CD8-positive, alpha-beta memory T cell (primary cell): ENCODE results near the gene VPS51. TPM values are rescaled to one million over a fixed set of nuclear protein-coding genes. Genes with fewer than 3 reads are reported as not detected.

Source experiments
- CTCF ChIA-PET: fragments of 350-600 bp; sonication (Branson Sonifier 250); formaldehyde crosslinking; loops from one replicate; lab custom pipeline; 2021; ENCODE audit warnings: antibody characterized with exemption; lab: Charles Lee
- POLR2A ChIA-PET: fragments of 350-600 bp; sonication (Branson Sonifier 250); formaldehyde crosslinking; loops from one replicate; lab custom pipeline; 2021; ENCODE audit warnings: antibody characterized with exemption; lab: Charles Lee
- DNase-seq, 5 donors: peaks; one replicate each; pipeline versions ENCODE4 v3.0.0 to v3.0.0-alpha.2; 2020 to 2022; ENCODE audit warnings: mixed read lengths in 1 of 5
- H3K27ac ChIP-seq: one replicate; pipeline ENCODE4 v1.7.0; 2013; ENCODE audit warnings: low read depth, mild to moderate bottlenecking, low read length, moderate library complexity
- H3K27me3 ChIP-seq: 2 replicates; pipeline ENCODE4 v1.7.0; 2013; ENCODE audit warnings: low read length, mild to moderate bottlenecking; ENCODE audit not compliant: insufficient read depth, poor library complexity, severe bottlenecking
- H3K36me3 ChIP-seq: 2 replicates; pipeline ENCODE4 v1.7.0; 2013; ENCODE audit warnings: mild to moderate bottlenecking, low read length, moderate library complexity; ENCODE audit not compliant: insufficient read depth
- H3K4me1 ChIP-seq: 2 replicates; pipeline ENCODE4 v1.7.0; 2013; ENCODE audit warnings: mild to moderate bottlenecking, low read length, moderate library complexity; ENCODE audit not compliant: insufficient read depth
- H3K4me3 ChIP-seq: 2 replicates; pipeline ENCODE4 v1.7.0; 2013; ENCODE audit warnings: mild to moderate bottlenecking, low read length
- H3K9me3 ChIP-seq: 2 replicates; pipeline ENCODE4 v1.7.0; 2013; ENCODE audit warnings: mild to moderate bottlenecking, low read length
- H3K27ac Mint-ChIP-seq, 8 donors: one replicate each; pipeline ENCODE4 v1.8.0; 2020 to 2021; ENCODE audit warnings: mixed read lengths in 8 of 8, mild to moderate bottlenecking in 6 of 8, inconsistent platforms in 3 of 8, moderate library complexity in 3 of 8
- H3K27me3 Mint-ChIP-seq, 2 donors: one replicate each; pipeline ENCODE4 v1.8.0; 2020 to 2021; ENCODE audit warnings: mixed read lengths in 2 of 2, mild to moderate bottlenecking in 1 of 2, moderate library complexity in 1 of 2
- H3K36me3 Mint-ChIP-seq, 3 donors: one replicate each; pipeline ENCODE4 v1.8.0; 2020 to 2021; ENCODE audit warnings: mixed read lengths in 3 of 3, inconsistent platforms in 1 of 3, mild to moderate bottlenecking in 1 of 3
- H3K4me1 Mint-ChIP-seq, 3 donors: one replicate each; pipeline ENCODE4 v1.8.0; 2020 to 2021; ENCODE audit warnings: mixed read lengths in 3 of 3, inconsistent platforms in 1 of 3, mild to moderate bottlenecking in 1 of 3
- H3K4me3 Mint-ChIP-seq, 7 donors: one replicate each; pipeline ENCODE4 v1.8.0; 2020 to 2021; ENCODE audit warnings: mixed read lengths in 7 of 7, mild to moderate bottlenecking in 6 of 7, moderate library complexity in 4 of 7, inconsistent platforms in 2 of 7
- H3K9me3 Mint-ChIP-seq, 5 donors: one replicate each; pipeline ENCODE4 v1.8.0; 2020 to 2022; ENCODE audit warnings: mixed read lengths in 5 of 5, mild to moderate bottlenecking in 3 of 5, moderate library complexity in 2 of 5, inconsistent platforms in 1 of 5
- polyA plus RNA-seq: library from polyadenylated mRNA; unstranded; fragments of 300-500 nt; fragmentation: Illumina TruSeq; gene quantifications from one replicate; pipeline ENCODE4 v1.2.3, GENCODE V29; 2021
- total RNA-seq, 2 experiments: library from RNA; stranded (reverse); gene quantifications; one replicate each; pipeline ENCODE4 v1.2.3, GENCODE V29; 2021

The VPS51 gene
- total and polyA plus RNA-seq, 3 experiments from 2014 or later: 99.1 to 131 (median 120) TPM

DNA sequence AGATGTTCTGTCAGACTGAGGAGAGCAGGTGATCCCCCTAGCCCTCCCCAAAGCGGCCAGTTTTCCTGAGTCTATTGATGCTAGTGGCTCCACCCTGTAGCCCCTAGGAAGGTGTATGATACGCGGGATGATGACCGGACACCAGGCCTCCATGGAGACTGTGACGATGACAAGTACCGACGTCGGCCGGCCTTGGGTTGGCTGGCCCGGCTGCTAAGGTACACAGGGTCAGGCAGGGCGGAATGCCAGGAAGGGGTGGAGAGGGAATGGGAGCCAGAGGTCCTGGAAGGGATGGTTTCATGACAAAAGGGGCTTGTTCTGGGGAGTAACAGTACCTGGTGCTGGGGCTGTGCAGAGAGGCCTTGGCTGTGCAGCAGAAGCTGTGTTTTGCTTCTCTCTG, 8.8 kb upstream of the VPS51 start:
- ChIA-PET POLR2A (no interaction called here), CTCF (interaction anchor here (0.6 to 2.0 kb wide), 2 partner anchors 35 to 36 kb away, joined by 3 to 5 read pairs; partner anchors contain the start of genes FAU and MRPL49)
- Histone ChIP-seq H3K27ac (no peak overlapping the region), H3K27me3 (no peaks in the 10 kb centered on the region), H3K9me3 (no peaks in the 10 kb centered on the region), H3K36me3 (peaks cover 13% of the 10 kb centered on the region), H3K4me1 (peaks cover 26% of the 10 kb centered on the region), H3K4me3 (no peak overlapping the region)
- Mint-ChIP-seq H3K4me3 (no peak overlapping the region), H3K4me1 (peaks cover 23 to 32% (median 28%) of the 10 kb centered on the region in 3 donors), H3K9me3 (no peaks in the 10 kb centered on the region), H3K27me3 (peaks cover 0 to 2% of the 10 kb centered on the region in 2 donors), H3K36me3 (peaks cover 4 to 55% (median 11%) of the 10 kb centered on the region in 3 donors), H3K27ac (peak overlapping the region in 1 of 8 donors; percentile 58)
- no peak for DNase-seq

DNA sequence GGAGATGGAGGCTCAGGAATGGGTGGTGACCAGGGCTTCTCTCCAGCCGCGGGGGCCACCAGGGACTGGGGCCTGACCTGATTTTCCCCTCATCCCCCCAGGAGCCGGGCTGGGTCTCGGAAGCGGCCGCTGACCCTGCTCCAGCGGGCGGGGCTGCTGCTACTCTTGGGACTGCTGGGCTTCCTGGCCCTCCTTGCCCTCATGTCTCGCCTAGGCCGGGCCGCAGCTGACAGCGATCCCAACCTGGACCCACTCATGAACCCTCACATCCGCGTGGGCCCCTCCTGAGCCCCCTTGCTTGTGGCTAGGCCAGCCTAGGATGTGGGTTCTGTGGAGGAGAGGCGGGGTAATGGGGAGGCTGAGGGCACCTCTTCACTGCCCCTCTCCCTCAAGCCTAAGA, 8.2 kb upstream of the VPS51 start:
- ChIA-PET CTCF (no interaction called here), POLR2A (no interaction called here)
- H3K4me3 Mint-ChIP-seq: no peak overlapping the region
- Histone ChIP-seq H3K27ac (no peak overlapping the region), H3K9me3 (no peaks in the 10 kb centered on the region), H3K36me3 (peaks cover 13% of the 10 kb centered on the region), H3K27me3 (no peaks in the 10 kb centered on the region), H3K4me3 (no peak overlapping the region), H3K4me1 (peaks cover 26% of the 10 kb centered on the region)
- DNase-seq: no peak
- H3K4me1 Mint-ChIP-seq: peaks cover 23 to 30% (median 28%) of the 10 kb centered on the region in 3 donors
- H3K27me3 Mint-ChIP-seq: peaks cover 0 to 2% of the 10 kb centered on the region in 2 donors
- peaks cover 4 to 55% (median 11%) of the 10 kb centered on the region in 3 donors for H3K36me3 Mint-ChIP-seq
- peak overlapping the region in 1 of 8 donors; percentile 58 for H3K27ac Mint-ChIP-seq
- no peaks in the 10 kb centered on the region for H3K9me3 Mint-ChIP-seq

DNA sequence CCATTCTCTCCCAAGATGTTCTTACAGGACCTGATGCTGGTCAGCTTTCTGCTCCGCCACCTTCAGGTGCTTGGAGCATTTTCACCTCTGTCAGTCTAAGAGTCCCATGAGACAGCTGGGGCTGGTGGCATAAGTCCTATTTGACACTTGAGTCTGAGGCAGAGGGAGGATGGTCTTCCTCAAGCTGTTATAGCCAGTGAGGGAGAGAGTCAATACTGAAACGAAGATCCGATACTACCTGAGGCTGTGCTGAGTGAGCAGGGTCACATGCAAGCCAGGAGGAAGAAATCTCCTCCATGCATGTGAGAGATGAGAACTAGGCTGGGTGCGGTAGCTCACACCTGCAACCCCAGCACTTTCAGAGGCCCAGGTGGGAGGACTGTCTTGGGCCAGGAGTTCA, 6.4 kb upstream of the VPS51 start:
- Mint-ChIP-seq H3K27me3 (no peaks in the 10 kb centered on the region), H3K9me3 (no peaks in the 10 kb centered on the region), H3K4me1 (peaks cover 12 to 13% (median 13%) of the 10 kb centered on the region in 3 donors), H3K27ac (peak overlapping the region in 2 of 8 donors; percentile 21 to 58), H3K4me3 (peak overlapping the region in 1 of 7 donors; percentile 30), H3K36me3 (peaks cover 4 to 46% (median 10%) of the 10 kb centered on the region in 3 donors)
- DNase-seq: no peak
- Histone ChIP-seq H3K27ac (no peak overlapping the region), H3K27me3 (no peaks in the 10 kb centered on the region), H3K9me3 (no peaks in the 10 kb centered on the region), H3K4me1 (peaks cover 18% of the 10 kb centered on the region), H3K36me3 (peaks cover 13% of the 10 kb centered on the region), H3K4me3 (no peak overlapping the region)
- POLR2A ChIA-PET: no interaction called here
- CTCF ChIA-PET: no interaction called here

DNA sequence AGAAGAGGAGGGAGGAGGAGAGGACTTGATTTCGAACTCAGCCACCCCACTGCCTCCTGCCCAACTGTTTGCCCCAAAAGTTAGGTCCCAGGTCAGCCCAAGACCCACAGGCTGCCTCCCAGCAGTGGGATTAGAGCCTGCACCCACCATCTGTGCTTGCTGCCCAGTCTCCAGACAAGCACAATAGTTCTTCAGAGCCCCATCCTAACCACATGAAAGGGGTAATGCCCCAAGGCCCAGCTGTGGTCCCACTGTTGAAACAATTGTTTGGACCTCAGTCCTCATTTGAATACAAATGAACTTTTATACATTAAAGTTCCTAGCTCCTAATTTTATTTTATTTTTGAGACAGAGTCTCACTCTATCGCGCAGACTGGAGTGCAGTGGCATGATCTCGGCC, 5.4 kb upstream of the VPS51 start:
- POLR2A ChIA-PET: interaction anchor here (0.5 kb wide), 1 partner anchor 10 kb away, joined by 3 read pairs; no protein-coding TSS in a partner anchor

DNA sequence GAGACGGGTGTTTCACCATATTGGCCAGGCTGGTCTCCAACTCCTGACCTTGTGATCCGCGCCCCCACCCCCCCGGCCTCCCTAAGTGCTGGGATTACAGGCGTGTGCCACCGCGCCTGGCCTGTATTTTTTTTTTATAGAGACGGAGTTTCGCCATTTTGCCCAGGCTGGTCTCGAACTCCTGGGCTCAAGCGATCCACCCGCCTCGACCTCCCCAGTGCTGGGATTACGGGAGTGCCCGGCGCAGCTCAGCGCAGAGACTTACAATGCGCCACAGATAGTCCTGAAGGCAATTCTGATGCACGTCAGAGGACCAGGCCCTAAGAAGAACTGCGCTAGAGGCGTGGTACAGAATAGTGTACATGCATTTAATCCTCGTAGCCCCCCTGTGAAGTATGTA, 587 bp upstream of the VPS51 start:
- Mint-ChIP-seq H3K9me3 (no peaks in the 10 kb centered on the region), H3K4me3 (peak overlapping the region in 6 of 7 donors; percentile 92 to 95 (median 94)), H3K27me3 (no peaks in the 10 kb centered on the region), H3K36me3 (peaks cover 0 to 19% (median 4%) of the 10 kb centered on the region in 3 donors), H3K4me1 (peaks cover 12 to 28% (median 19%) of the 10 kb centered on the region in 3 donors), H3K27ac (peak overlapping the region; percentile 76 to 98 (median 94))
- no peak overlapping the region for H3K4me3 ChIP-seq
- peaks cover 12% of the 10 kb centered on the region for H3K36me3 ChIP-seq
- no peak for DNase-seq
- no peaks in the 10 kb centered on the region for H3K9me3 ChIP-seq
- H3K27me3 ChIP-seq: no peaks in the 10 kb centered on the region
- ChIA-PET POLR2A (interaction anchor here (0.8 to 2.0 kb wide), 8 partner anchors 15 to 81 kb away, joined by 3 to 11 read pairs (median 6); partner anchors contain the start of genes ARL2, FAU, MRPL49 and TM7SF2), CTCF (interaction anchor here (1.0 to 9.1 kb wide), 4 partner anchors 16 to 351 kb away, joined by 3 to 104 read pairs (median 4); partner anchors contain the start of genes TM7SF2 and ZNHIT2)
- peaks cover 22% of the 10 kb centered on the region for H3K4me1 ChIP-seq
- H3K27ac ChIP-seq: peak overlapping the region; percentile 25

More for the DNA sequence above, 5.4 kb upstream of the VPS51 start:
- CTCF ChIA-PET: interaction anchor here (1.5 kb wide), 1 partner anchor 22 kb away, joined by 5 read pairs; the partner anchor contains the start of gene TM7SF2
- Mint-ChIP-seq H3K27me3 (no peaks in the 10 kb centered on the region), H3K4me3 (peak overlapping the region in 1 of 7 donors; percentile 20), H3K9me3 (no peaks in the 10 kb centered on the region), H3K27ac (no peak overlapping the region), H3K36me3 (peaks cover 3 to 40% (median 9%) of the 10 kb centered on the region in 3 donors), H3K4me1 (peaks cover 5% of the 10 kb centered on the region in 3 donors)
- Histone ChIP-seq H3K27ac (no peak overlapping the region), H3K9me3 (no peaks in the 10 kb centered on the region), H3K36me3 (peaks cover 9% of the 10 kb centered on the region), H3K4me3 (no peak overlapping the region), H3K27me3 (no peaks in the 10 kb centered on the region), H3K4me1 (peaks cover 10% of the 10 kb centered on the region)
- no peak for DNase-seq

DNA sequence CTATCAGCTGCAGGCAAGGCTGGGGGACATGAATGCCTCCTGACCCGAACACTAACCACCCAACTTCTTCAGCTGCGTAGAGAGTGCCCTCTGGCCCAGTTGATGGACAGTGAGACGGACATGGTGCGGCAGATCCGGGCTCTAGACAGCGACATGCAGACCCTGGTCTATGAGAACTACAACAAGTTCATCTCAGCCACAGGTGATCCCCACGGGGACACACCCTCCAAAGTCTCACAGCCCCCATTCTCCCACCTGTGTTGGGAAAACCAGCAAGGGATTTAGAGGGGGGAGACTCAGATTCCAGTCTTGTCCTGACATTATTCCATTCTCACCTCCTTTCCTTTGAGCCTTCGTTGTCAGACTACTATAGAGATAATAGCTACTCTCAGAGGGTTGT, 912 bp downstream of the VPS51 start:
- no peaks in the 10 kb centered on the region for H3K9me3 Mint-ChIP-seq
- peak overlapping the region; percentile 82 for H3K27ac ChIP-seq
- peaks cover 14 to 28% (median 19%) of the 10 kb centered on the region in 3 donors for H3K4me1 Mint-ChIP-seq
- ChIA-PET CTCF (interaction anchor here (0.9 to 9.1 kb wide), 4 partner anchors 12 to 21 kb away, joined by 3 to 104 read pairs (median 6); partner anchors contain the start of genes TM7SF2 and ZNHIT2), POLR2A (interaction anchor here (1.2 to 2.0 kb wide), 8 partner anchors 12 to 83 kb away, joined by 3 to 11 read pairs (median 6); partner anchors contain the start of genes ARL2, FAU, MRPL49 and ZNHIT2)
- peaks cover 0 to 2% of the 10 kb centered on the region in 2 donors for H3K27me3 Mint-ChIP-seq
- peaks cover 0 to 27% (median 4%) of the 10 kb centered on the region in 3 donors for H3K36me3 Mint-ChIP-seq
- no peaks in the 10 kb centered on the region for H3K9me3 ChIP-seq
- H3K36me3 ChIP-seq: peaks cover 12% of the 10 kb centered on the region
- peak overlapping the region; percentile 92 to 97 (median 94) for H3K4me3 Mint-ChIP-seq
- peaks cover 22% of the 10 kb centered on the region for H3K4me1 ChIP-seq
- no peak for DNase-seq
- H3K27me3 ChIP-seq: no peaks in the 10 kb centered on the region
- peak overlapping the region in 6 of 8 donors; percentile 58 to 98 (median 95) for H3K27ac Mint-ChIP-seq
- peak overlapping the region; percentile 93 for H3K4me3 ChIP-seq

DNA sequence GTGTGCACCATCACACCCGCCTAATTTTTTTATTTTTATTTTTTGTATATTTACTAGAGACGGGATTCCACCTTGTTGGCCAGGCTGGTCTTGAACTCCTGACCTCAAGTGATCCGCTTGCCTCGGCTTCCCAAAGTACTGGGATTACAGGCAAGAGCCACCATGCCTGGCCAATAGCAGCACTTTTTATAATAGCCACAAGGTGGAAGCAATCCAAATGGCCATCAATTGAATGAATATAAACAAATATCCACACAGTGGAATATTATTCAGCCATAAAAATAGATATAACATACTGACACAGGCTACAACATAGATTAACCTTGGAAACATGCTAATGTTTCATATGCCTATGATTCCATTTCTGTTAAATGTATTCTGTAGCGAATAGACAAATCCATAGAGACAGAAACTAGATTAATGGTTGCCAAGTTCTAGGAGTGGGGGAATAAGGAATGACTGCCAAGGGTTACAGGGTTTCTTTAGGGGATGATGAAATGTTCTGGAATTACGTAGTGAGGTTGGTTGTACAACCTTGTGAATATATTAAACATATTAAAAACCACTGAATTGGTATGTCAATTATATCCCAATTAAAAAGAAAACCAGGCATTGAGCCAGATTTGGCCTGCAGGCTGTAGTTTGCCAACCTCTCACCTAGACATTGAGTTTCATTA, 4.8 kb downstream of the VPS51 start:
- Histone ChIP-seq H3K27ac (no peak overlapping the region), H3K9me3 (no peaks in the 10 kb centered on the region), H3K4me3 (no peak overlapping the region), H3K36me3 (peaks cover 18% of the 10 kb centered on the region), H3K4me1 (peaks cover 19% of the 10 kb centered on the region), H3K27me3 (no peaks in the 10 kb centered on the region)
- POLR2A ChIA-PET: interaction anchor here (0.6 kb wide), 2 partner anchors 9 to 10 kb away, joined by 3 to 4 read pairs; no protein-coding TSS in a partner anchor
- H3K4me3 Mint-ChIP-seq: no peak overlapping the region
- no peaks in the 10 kb centered on the region for H3K9me3 Mint-ChIP-seq
- H3K27ac Mint-ChIP-seq: no peak overlapping the region
- no peak for DNase-seq
- CTCF ChIA-PET: interaction anchor here (9.1 kb wide), 1 partner anchor 11 kb away, joined by 104 read pairs; the partner anchor contains the start of gene TM7SF2
- peaks cover 19 to 37% (median 23%) of the 10 kb centered on the region in 3 donors for H3K4me1 Mint-ChIP-seq
- peaks cover 0 to 57% (median 8%) of the 10 kb centered on the region in 3 donors for H3K36me3 Mint-ChIP-seq
- H3K27me3 Mint-ChIP-seq: peaks cover 0 to 2% of the 10 kb centered on the region in 2 donors
